IPS-20b (cell line): ENCODE results near the gene MORN1.
"Not testable (repeated sequence)": the region's sequence is repeated elsewhere in the genome, so short reads cannot be mapped to it uniquely, and the experiment has no call there.

ENCODE experiments used
- H3K27ac ChIP-seq: one replicate; pipeline ENCODE4 v1.5.1; 2013; ENCODE audit warnings: low read length
- H3K27me3 ChIP-seq: 2 replicates; pipeline ENCODE4 v1.6.1; 2013; ENCODE audit warnings: mild to moderate bottlenecking, low read length, inconsistent platforms; ENCODE audit not compliant: insufficient read depth
- H3K36me3 ChIP-seq: 2 replicates; pipeline ENCODE4 v1.6.1; 2013; ENCODE audit warnings: low read depth, mild to moderate bottlenecking, inconsistent platforms, low read length, moderate library complexity; ENCODE audit not compliant: insufficient read depth
- H3K4me1 ChIP-seq: 2 replicates; pipeline ENCODE4 v1.6.1; 2013; ENCODE audit warnings: mild to moderate bottlenecking, control low read depth, inconsistent platforms, low read length, moderate library complexity; ENCODE audit not compliant: insufficient read depth
- H3K4me3 ChIP-seq: 2 replicates; pipeline ENCODE4 v1.5.1; 2013; ENCODE audit warnings: mild to moderate bottlenecking, low read length, inconsistent platforms
- H3K9ac ChIP-seq: 2 replicates; pipeline ENCODE4 v1.6.1; 2013; ENCODE audit warnings: low read depth, mild to moderate bottlenecking, inconsistent platforms, low read length, moderate library complexity
- H3K9me3 ChIP-seq: 2 replicates; pipeline ENCODE4 v1.6.1; 2013; ENCODE audit warnings: mild to moderate bottlenecking, low read depth, low read length, inconsistent platforms; ENCODE audit not compliant: insufficient read depth

Gene MORN1

GRCh38 chr1:2296614-2297013 lies 94.7 kb downstream of the MORN1 start:
- Histone ChIP-seq H3K9ac (no peak overlapping the region), H3K9me3 (no peaks in the 10 kb centered on the region), H3K27ac (no peak overlapping the region), H3K4me3 (no peak overlapping the region), H3K27me3 (no peaks in the 10 kb centered on the region), H3K36me3 (no peaks in the 10 kb centered on the region), H3K4me1 (no peaks in the 10 kb centered on the region)

- H3K9ac ChIP-seq, H3K27me3 ChIP-seq, H3K4me3 ChIP-seq, H3K4me1 ChIP-seq, H3K36me3 ChIP-seq, H3K9me3 ChIP-seq, H3K27ac ChIP-seq: not testable (repeated sequence)
These were observed 95.1 kb downstream of the MORN1 start for GRCh38 chr1:2296211-2296610.

GRCh38 chr1:2295526-2295925 lies 95.8 kb downstream of the MORN1 start:
- Histone ChIP-seq H3K27ac (no peak overlapping the region), H3K27me3 (no peaks in the 10 kb centered on the region), H3K9me3 (no peaks in the 10 kb centered on the region), H3K4me3 (no peak overlapping the region), H3K36me3 (no peaks in the 10 kb centered on the region), H3K9ac (no peak overlapping the region), H3K4me1 (peaks cover 2% of the 10 kb centered on the region)

- no peak overlapping the region for H3K9ac ChIP-seq
These were observed 96.7 kb downstream of the MORN1 start for GRCh38 chr1:2294725-2295078.

GRCh38 chr1:2294033-2294724 lies 97.2 kb downstream of the MORN1 start:
- Histone ChIP-seq H3K4me1 (peaks cover 4% of the 10 kb centered on the region), H3K36me3 (no peaks in the 10 kb centered on the region)

More at GRCh38 chr1:2294725-2295078, 96.7 kb downstream of the MORN1 start:
- no peak overlapping the region for H3K4me3 ChIP-seq
- no peak overlapping the region for H3K27ac ChIP-seq
- no peaks in the 10 kb centered on the region for H3K9me3 ChIP-seq
- no peaks in the 10 kb centered on the region for H3K27me3 ChIP-seq
- no peaks in the 10 kb centered on the region for H3K36me3 ChIP-seq
- H3K4me1 ChIP-seq: peaks cover 4% of the 10 kb centered on the region

GRCh38 chr1:2292725-2293450 lies 98.5 kb downstream of the MORN1 start:
- H3K27ac ChIP-seq: no peak overlapping the region
- no peaks in the 10 kb centered on the region for H3K36me3 ChIP-seq
- H3K4me3 ChIP-seq: no peak overlapping the region
- no peaks in the 10 kb centered on the region for H3K9me3 ChIP-seq
- peaks cover 9% of the 10 kb centered on the region for H3K4me1 ChIP-seq
- H3K9ac ChIP-seq: no peak overlapping the region
- H3K27me3 ChIP-seq: no peaks in the 10 kb centered on the region

More at GRCh38 chr1:2294033-2294724, 97.2 kb downstream of the MORN1 start:
- H3K27ac ChIP-seq: no peak overlapping the region
- no peak overlapping the region for H3K4me3 ChIP-seq
- no peak overlapping the region for H3K9ac ChIP-seq
- no peaks in the 10 kb centered on the region for H3K27me3 ChIP-seq
- H3K9me3 ChIP-seq: no peaks in the 10 kb centered on the region

- Histone ChIP-seq H3K36me3 (no peaks in the 10 kb centered on the region), H3K27ac (no peak overlapping the region), H3K27me3 (no peaks in the 10 kb centered on the region), H3K9me3 (no peaks in the 10 kb centered on the region), H3K4me3 (no peak overlapping the region), H3K9ac (no peak overlapping the region), H3K4me1 (peaks cover 9% of the 10 kb centered on the region)
These were observed 99.8 kb downstream of the MORN1 start for GRCh38 chr1:2291577-2291976.

GRCh38 chr1:2290595-2291510 lies 100.5 kb downstream of the MORN1 start:
- Histone ChIP-seq H3K27ac (no peak overlapping the region), H3K9me3 (no peaks in the 10 kb centered on the region), H3K27me3 (no peaks in the 10 kb centered on the region), H3K36me3 (no peaks in the 10 kb centered on the region), H3K9ac (peak overlapping the region; percentile 7; the same call in 1 of the 2 replicates), H3K4me3 (no peak overlapping the region), H3K4me1 (peaks cover 9% of the 10 kb centered on the region)

- no peak overlapping the region; the same call in 1 of the 2 replicates for H3K9ac ChIP-seq
- no peaks in the 10 kb centered on the region for H3K27me3 ChIP-seq
- H3K9me3 ChIP-seq: no peaks in the 10 kb centered on the region
- no peak overlapping the region for H3K4me3 ChIP-seq
- no peaks in the 10 kb centered on the region for H3K36me3 ChIP-seq
- H3K4me1 ChIP-seq: peaks cover 9% of the 10 kb centered on the region
- H3K27ac ChIP-seq: no peak overlapping the region
These were observed 101.2 kb downstream of the MORN1 start for GRCh38 chr1:2290171-2290578.

GRCh38 chr1:2289607-2290006 lies 101.7 kb downstream of the MORN1 start:
- H3K9me3 ChIP-seq: no peaks in the 10 kb centered on the region
- peaks cover 9% of the 10 kb centered on the region for H3K4me1 ChIP-seq
- no peaks in the 10 kb centered on the region for H3K27me3 ChIP-seq
- no peak overlapping the region for H3K9ac ChIP-seq
- no peak overlapping the region for H3K27ac ChIP-seq
- H3K36me3 ChIP-seq: no peaks in the 10 kb centered on the region
- no peak overlapping the region for H3K4me3 ChIP-seq

GRCh38 chr1:2288816-2289536 lies 102.4 kb downstream of the MORN1 start:
- no peak overlapping the region for H3K4me3 ChIP-seq
- peaks cover 9% of the 10 kb centered on the region for H3K4me1 ChIP-seq
- no peaks in the 10 kb centered on the region for H3K27me3 ChIP-seq
- no peak overlapping the region for H3K27ac ChIP-seq
- no peaks in the 10 kb centered on the region for H3K9me3 ChIP-seq
- no peaks in the 10 kb centered on the region for H3K36me3 ChIP-seq
- no peak overlapping the region for H3K9ac ChIP-seq
